ENCODE results near the gene MME.
"Not testable (repeated sequence)": the region's sequence is repeated elsewhere in the genome, so short reads cannot be mapped to it uniquely, and the experiment has no call there.

- not testable (repeated sequence) for TF ChIP-seq CTCF, POLR2AphosphoS5, POLR2A, EP300 (IDR thresholded peaks at IDR 0.05)
These were observed 135.9 kb downstream of the MME start for GRCh38 chr3:155216007-155216406.
